ENCODE data around the gene CDKAL1.

DNA sequence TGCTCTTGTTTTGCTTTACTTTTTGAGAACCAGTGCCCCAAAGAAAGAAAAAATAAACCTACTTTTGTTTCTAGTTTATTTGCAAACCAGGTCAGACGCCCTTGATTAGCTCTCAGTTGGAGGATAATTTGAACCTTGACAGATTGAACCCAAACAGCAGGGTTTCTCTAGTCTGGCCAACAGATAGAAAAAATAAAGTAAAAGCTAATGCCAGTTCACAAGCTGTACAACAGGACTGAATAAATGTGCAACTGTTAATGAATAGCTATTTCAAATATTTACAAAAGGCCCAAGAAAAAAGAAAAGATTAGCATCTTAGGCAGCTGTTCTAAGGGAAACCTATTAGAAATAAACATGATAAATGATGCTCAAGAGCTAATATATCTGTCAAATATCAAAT lies 331.8 kb downstream of the CDKAL1 start:
- TF ChIP-seq CTCF (IDR thresholded peaks at IDR 0.05; ENCODE audit: low read length) (no peak), EZH2 (optimal IDR thresholded peaks at IDR 0.05; ENCODE audit: low read depth, low read length) (no peak)
